ENCODE data around the gene OR10V1. TPM values are rescaled to one million over a fixed set of nuclear protein-coding genes. Genes with fewer than 3 reads are reported as not detected.
A peak's percentile ranks its signal among the peaks of the same experiment; 100 is the strongest.

The OR10V1 gene
- total RNA-seq, 1 donor from 2014 or later, result not detected

- TF ChIP-seq, protein P1, sequence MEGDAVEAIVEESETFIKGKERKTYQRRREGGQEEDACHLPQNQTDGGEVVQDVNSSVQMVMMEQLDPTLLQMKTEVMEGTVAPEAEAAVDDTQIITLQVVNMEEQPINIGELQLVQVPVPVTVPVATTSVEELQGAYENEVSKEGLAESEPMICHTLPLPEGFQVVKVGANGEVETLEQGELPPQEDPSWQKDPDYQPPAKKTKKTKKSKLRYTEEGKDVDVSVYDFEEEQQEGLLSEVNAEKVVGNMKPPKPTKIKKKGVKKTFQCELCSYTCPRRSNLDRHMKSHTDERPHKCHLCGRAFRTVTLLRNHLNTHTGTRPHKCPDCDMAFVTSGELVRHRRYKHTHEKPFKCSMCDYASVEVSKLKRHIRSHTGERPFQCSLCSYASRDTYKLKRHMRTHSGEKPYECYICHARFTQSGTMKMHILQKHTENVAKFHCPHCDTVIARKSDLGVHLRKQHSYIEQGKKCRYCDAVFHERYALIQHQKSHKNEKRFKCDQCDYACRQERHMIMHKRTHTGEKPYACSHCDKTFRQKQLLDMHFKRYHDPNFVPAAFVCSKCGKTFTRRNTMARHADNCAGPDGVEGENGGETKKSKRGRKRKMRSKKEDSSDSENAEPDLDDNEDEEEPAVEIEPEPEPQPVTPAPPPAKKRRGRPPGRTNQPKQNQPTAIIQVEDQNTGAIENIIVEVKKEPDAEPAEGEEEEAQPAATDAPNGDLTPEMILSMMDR (IDR thresholded peaks at IDR 0.05), result peak; percentile 94
- H3K27me3 Mint-ChIP-seq (ENCODE audit: unreplicated experiment), result peaks cover 2% of the 10 kb centered on the region
- H3K27ac Mint-ChIP-seq (ENCODE audit: unreplicated experiment), result peak overlapping the region; percentile 43
- H3K4me3 Mint-ChIP-seq (ENCODE audit: unreplicated experiment), result peak overlapping the region; percentile 95
- DNase-seq (ENCODE audit: extremely low spot score, unreplicated experiment), result peak; percentile 93
- peaks cover 21% of the 10 kb centered on the region for H3K4me1 Mint-ChIP-seq (ENCODE audit: unreplicated experiment)
- peaks cover 3% of the 10 kb centered on the region for H3K36me3 Mint-ChIP-seq (ENCODE audit: unreplicated experiment)
- H3K9me3 Mint-ChIP-seq (ENCODE audit: unreplicated experiment), result no peaks in the 10 kb centered on the region
Observed at GRCh38 chr11:59753650-59754493, 40.2 kb upstream of the OR10V1 start.

GRCh38 chr11:59746111-59746510, 32.5 kb upstream of the OR10V1 start:
- H3K27ac Mint-ChIP-seq (ENCODE audit: unreplicated experiment), result no peak overlapping the region
- TF ChIP-seq, protein P1 (IDR thresholded peaks at IDR 0.05), result no peak
- H3K36me3 Mint-ChIP-seq (ENCODE audit: unreplicated experiment), result no peaks in the 10 kb centered on the region
- H3K27me3 Mint-ChIP-seq (ENCODE audit: unreplicated experiment), result peaks cover 22% of the 10 kb centered on the region
- H3K4me3 Mint-ChIP-seq (ENCODE audit: unreplicated experiment), result no peak overlapping the region
- no peak for DNase-seq (ENCODE audit: extremely low spot score, unreplicated experiment)
- no peaks in the 10 kb centered on the region for H3K4me1 Mint-ChIP-seq (ENCODE audit: unreplicated experiment)
- no peaks in the 10 kb centered on the region for H3K9me3 Mint-ChIP-seq (ENCODE audit: unreplicated experiment)

- TF ChIP-seq, protein P1 (IDR thresholded peaks at IDR 0.05), result no peak
- Mint-ChIP-seq H3K4me1 (ENCODE audit: unreplicated experiment) (no peaks in the 10 kb centered on the region), H3K9me3 (ENCODE audit: unreplicated experiment) (no peaks in the 10 kb centered on the region), H3K27ac (ENCODE audit: unreplicated experiment) (no peak overlapping the region), H3K4me3 (ENCODE audit: unreplicated experiment) (no peak overlapping the region), H3K27me3 (ENCODE audit: unreplicated experiment) (no peaks in the 10 kb centered on the region), H3K36me3 (ENCODE audit: unreplicated experiment) (no peaks in the 10 kb centered on the region)
- DNase-seq (ENCODE audit: extremely low spot score, unreplicated experiment), result no peak
Observed at GRCh38 chr11:59730896-59731565, 17.4 kb upstream of the OR10V1 start.

- Mint-ChIP-seq H3K9me3 (ENCODE audit: unreplicated experiment) (no peaks in the 10 kb centered on the region), H3K4me3 (ENCODE audit: unreplicated experiment) (no peak overlapping the region), H3K27me3 (ENCODE audit: unreplicated experiment) (no peaks in the 10 kb centered on the region), H3K4me1 (ENCODE audit: unreplicated experiment) (no peaks in the 10 kb centered on the region), H3K36me3 (ENCODE audit: unreplicated experiment) (no peaks in the 10 kb centered on the region), H3K27ac (ENCODE audit: unreplicated experiment) (no peak overlapping the region)
- TF ChIP-seq, protein P1 (IDR thresholded peaks at IDR 0.05), result no peak
- no peak for DNase-seq (ENCODE audit: extremely low spot score, unreplicated experiment)
Observed at GRCh38 chr11:59729834-59730233, 16.2 kb upstream of the OR10V1 start.

DNA sequence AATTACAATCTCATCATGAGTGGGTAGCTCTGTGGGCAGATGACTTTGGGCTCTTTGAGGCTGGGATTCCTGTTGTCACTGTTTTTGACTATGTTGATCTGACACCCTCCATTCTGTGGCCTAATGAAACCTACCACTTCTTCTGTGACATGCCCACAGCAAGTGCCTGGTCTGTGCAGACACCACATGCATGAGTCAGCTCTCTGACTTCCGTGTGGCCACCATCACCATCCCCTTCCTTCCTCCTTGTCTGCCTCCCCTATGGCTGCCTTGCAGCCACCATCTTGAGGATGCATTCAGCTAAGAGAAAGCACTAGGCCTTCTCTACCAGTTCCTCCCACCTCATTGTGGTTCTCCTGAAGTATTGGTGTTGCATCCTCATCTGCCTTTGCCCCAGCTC, 15.3 kb upstream of the OR10V1 start:
- no peaks in the 10 kb centered on the region for H3K36me3 Mint-ChIP-seq (ENCODE audit: unreplicated experiment)

More for the DNA sequence above, 15.3 kb upstream of the OR10V1 start:
- H3K4me3 Mint-ChIP-seq (ENCODE audit: unreplicated experiment), result no peak overlapping the region
- no peak overlapping the region for H3K27ac Mint-ChIP-seq (ENCODE audit: unreplicated experiment)
- no peaks in the 10 kb centered on the region for H3K9me3 Mint-ChIP-seq (ENCODE audit: unreplicated experiment)
- TF ChIP-seq, protein P1 (IDR thresholded peaks at IDR 0.05), result no peak
- H3K4me1 Mint-ChIP-seq (ENCODE audit: unreplicated experiment), result no peaks in the 10 kb centered on the region
- H3K27me3 Mint-ChIP-seq (ENCODE audit: unreplicated experiment), result no peaks in the 10 kb centered on the region
- no peak for DNase-seq (ENCODE audit: extremely low spot score, unreplicated experiment)
